ENCODE data around the gene MYBBP1A. TPM values are rescaled to one million over a fixed set of nuclear protein-coding genes. Genes with fewer than 3 reads are reported as not detected.

MYBBP1A gene
- total and polyA plus RNA-seq, 4 donors = 12.2 to 23.3 (median 20.0) TPM

- no peak overlapping the region for H3K27ac ChIP-seq (ENCODE audit: low read depth in 1 of 2, low read length in 2 of 2)
- WGBS = 78% methylated on average over 5 of the region's 5 CpGs
Observed at GRCh38 chr17:4504188-4504587, 51.0 kb downstream of the MYBBP1A start.

GRCh38 chr17:4503283-4504025 is 51.7 kb downstream of the MYBBP1A start:
- Histone ChIP-seq H3K36me3 (ENCODE audit: control insufficient read depth in 4 of 4, insufficient read depth in 3 of 4, low read depth in 1 of 4, low read length in 3 of 4) (no peaks in the 10 kb centered on the region), H3K27ac (ENCODE audit: low read depth in 1 of 2, low read length in 2 of 2) (no peak overlapping the region), H3K4me1 (ENCODE audit: control insufficient read depth in 4 of 4, insufficient read depth in 4 of 4, low read length in 3 of 4) (peaks cover 4 to 18% (median 11%) of the 10 kb centered on the region in 4 donors), H3K9ac (ENCODE audit: low read depth in 1 of 2, low read length in 2 of 2) (no peak overlapping the region), H3K4me3 (ENCODE audit: low read depth in 1 of 3, low read length in 3 of 3) (no peak overlapping the region), H3K9me3 (ENCODE audit: control insufficient read depth in 4 of 4, low read length in 3 of 4) (no peaks in the 10 kb centered on the region), H3K27me3 (ENCODE audit: control insufficient read depth in 4 of 4, insufficient read depth in 4 of 4, low read length in 3 of 4) (no peaks in the 10 kb centered on the region)
- no peak for TF ChIP-seq JUND (IDR thresholded peaks at IDR 0.05)
- TF ChIP-seq GABPA (IDR thresholded peaks at IDR 0.05 in 1 of 2, conservative IDR thresholded peaks at IDR 0.05 in 1 of 2) = no peak
- no peak for TF ChIP-seq TAF1 (conservative IDR thresholded peaks at IDR 0.05)
- no peak for TF ChIP-seq HNF4G (IDR thresholded peaks at IDR 0.05)
- TF ChIP-seq FOXA2 (IDR thresholded peaks at IDR 0.05) = no peak
- TF ChIP-seq RAD21 (IDR thresholded peaks at IDR 0.05) = no peak
- TF ChIP-seq EGR1 (IDR thresholded peaks at IDR 0.05; ENCODE audit: low read depth in 2 of 2) = no peak
- TF ChIP-seq, protein P1, sequence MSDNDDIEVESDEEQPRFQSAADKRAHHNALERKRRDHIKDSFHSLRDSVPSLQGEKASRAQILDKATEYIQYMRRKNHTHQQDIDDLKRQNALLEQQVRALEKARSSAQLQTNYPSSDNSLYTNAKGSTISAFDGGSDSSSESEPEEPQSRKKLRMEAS (IDR thresholded peaks at IDR 0.05) = no peak
- no peak for TF ChIP-seq RXRA (IDR thresholded peaks at IDR 0.05)
- TF ChIP-seq ATF3 (IDR thresholded peaks at IDR 0.05) = no peak
- TF ChIP-seq SP1 (IDR thresholded peaks at IDR 0.05) = no peak
- no peak for TF ChIP-seq ZBTB33 (IDR thresholded peaks at IDR 0.05)
- DNase-seq (ENCODE audit: low spot score) = no peak
- WGBS = 93% methylated on average over 4 of the region's 4 CpGs

More at GRCh38 chr17:4504188-4504587, 51.0 kb downstream of the MYBBP1A start:
- Histone ChIP-seq H3K9me3 (ENCODE audit: control insufficient read depth in 4 of 4, low read length in 3 of 4) (no peaks in the 10 kb centered on the region), H3K9ac (ENCODE audit: low read depth in 1 of 2, low read length in 2 of 2) (no peak overlapping the region), H3K27me3 (ENCODE audit: control insufficient read depth in 4 of 4, insufficient read depth in 4 of 4, low read length in 3 of 4) (no peaks in the 10 kb centered on the region), H3K4me1 (ENCODE audit: control insufficient read depth in 4 of 4, insufficient read depth in 4 of 4, low read length in 3 of 4) (peaks cover 4 to 16% (median 11%) of the 10 kb centered on the region in 4 donors), H3K36me3 (ENCODE audit: control insufficient read depth in 4 of 4, insufficient read depth in 3 of 4, low read depth in 1 of 4, low read length in 3 of 4) (no peaks in the 10 kb centered on the region), H3K4me3 (ENCODE audit: low read depth in 1 of 3, low read length in 3 of 3) (no peak overlapping the region)
- TF ChIP-seq NR2F2 (IDR thresholded peaks at IDR 0.05) = no peak
- DNase-seq (ENCODE audit: low spot score) = no peak

DNA sequence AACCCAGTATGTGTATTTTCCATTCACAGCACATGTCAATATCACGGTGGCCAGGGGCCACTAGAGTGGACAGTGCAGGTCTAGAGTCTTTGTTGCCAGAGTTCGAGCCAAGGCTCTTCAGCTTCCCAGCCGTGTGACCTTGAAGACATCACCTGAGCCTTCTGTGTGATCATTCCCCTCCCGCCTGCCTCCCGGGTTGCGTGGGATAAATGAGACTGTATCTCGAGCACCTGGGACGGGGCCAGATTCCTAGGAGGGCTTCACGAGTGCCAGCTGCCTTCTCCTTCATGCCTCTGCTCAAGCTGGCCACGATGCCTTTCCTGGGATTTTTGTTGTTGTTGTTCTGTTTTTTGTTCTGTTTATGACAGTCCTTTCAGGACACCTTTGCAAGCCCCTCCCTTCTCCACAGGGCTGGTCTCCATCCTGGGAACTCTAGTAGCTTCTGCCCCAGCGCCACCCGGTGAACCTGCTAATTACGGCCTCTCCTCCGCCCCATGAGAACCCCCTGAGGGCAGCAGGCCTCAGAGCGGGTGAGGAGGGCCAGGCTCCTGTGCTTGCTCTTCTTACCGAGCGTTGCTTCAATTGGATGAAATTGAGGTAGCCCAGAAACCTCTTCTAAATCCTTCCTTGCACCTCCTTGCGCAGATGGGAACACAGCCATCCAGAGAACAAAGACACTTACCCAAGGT is 52.6 kb downstream of the MYBBP1A start:
- no peak overlapping the region for H3K4me3 ChIP-seq (ENCODE audit: low read depth in 1 of 3, low read length in 3 of 3)
- H3K36me3 ChIP-seq (ENCODE audit: control insufficient read depth in 4 of 4, insufficient read depth in 3 of 4, low read depth in 1 of 4, low read length in 3 of 4) = no peaks in the 10 kb centered on the region
- no peak overlapping the region for H3K9ac ChIP-seq (ENCODE audit: low read depth in 1 of 2, low read length in 2 of 2)
- WGBS = 88% methylated on average over 18 of the region's 18 CpGs
- DNase-seq (ENCODE audit: low spot score) = no peak
- no peaks in the 10 kb centered on the region for H3K27me3 ChIP-seq (ENCODE audit: control insufficient read depth in 4 of 4, insufficient read depth in 4 of 4, low read length in 3 of 4)
- H3K9me3 ChIP-seq (ENCODE audit: control insufficient read depth in 4 of 4, low read length in 3 of 4) = no peaks in the 10 kb centered on the region
- H3K4me1 ChIP-seq (ENCODE audit: control insufficient read depth in 4 of 4, insufficient read depth in 4 of 4, low read length in 3 of 4) = peaks cover 9 to 26% (median 19%) of the 10 kb centered on the region in 4 donors
- TF ChIP-seq REST (IDR thresholded peaks at IDR 0.05) (no peak), EGR1 (IDR thresholded peaks at IDR 0.05; ENCODE audit: low read depth in 2 of 2) (no peak), NR2F2 (IDR thresholded peaks at IDR 0.05) (no peak)
- H3K27ac ChIP-seq (ENCODE audit: low read depth in 1 of 2, low read length in 2 of 2) = no peak overlapping the region

Measured in liver (tissue), 9 donors.